ENCODE measurements around the gene ABLIM2. TPM values are rescaled to one million over a fixed set of nuclear protein-coding genes. Genes with fewer than 3 reads are reported as not detected.

ABLIM2 gene
- total RNA-seq, 1 experiment from 2014 or later, result 1.0 TPM

- no peak overlapping the region for H4K5ac ChIP-seq (ENCODE audit: insufficient read length, low read depth, low read length)
- H2BK20ac ChIP-seq (ENCODE audit: low read depth, low read length, poor library complexity, severe bottlenecking), result no peak overlapping the region
- no peaks in the 10 kb centered on the region for H4K20me1 ChIP-seq (ENCODE audit: control insufficient read depth, insufficient read depth, insufficient read length)
- no peak overlapping the region for H2BK120ac ChIP-seq (ENCODE audit: low read depth, low read length, poor library complexity, severe bottlenecking)
- DNase-seq, result no peak
- no peaks in the 10 kb centered on the region for H3K4me1 ChIP-seq (ENCODE audit: insufficient read depth, low read length)
- no peaks in the 10 kb centered on the region for H3K79me1 ChIP-seq (ENCODE audit: insufficient read depth, low read depth, low read length, poor library complexity, severe bottlenecking)
- no peak overlapping the region for H3K4me2 ChIP-seq (ENCODE audit: insufficient read depth, insufficient read length, low read length)
- H3K27ac ChIP-seq (ENCODE audit: insufficient read length, low read depth, low read length), result no peak overlapping the region
- H4K91ac ChIP-seq (ENCODE audit: insufficient read length, low read depth, low read length), result no peak overlapping the region
- peaks cover 9% of the 10 kb centered on the region in 2 experiments for H3K4me1 Mint-ChIP-seq
- H3K23me2 ChIP-seq (ENCODE audit: insufficient read length, low read depth, low read length, poor library complexity, severe bottlenecking), result no peaks in the 10 kb centered on the region
- no peak overlapping the region for H4K8ac ChIP-seq (replicated peaks; ENCODE audit: insufficient read length, low read depth, low read length)
- H3K23ac ChIP-seq (ENCODE audit: insufficient read length, low read depth, low read length), result no peak overlapping the region
- no peak overlapping the region for H3K4me3 Mint-ChIP-seq
- H2BK12ac ChIP-seq (ENCODE audit: insufficient read length, low read depth, low read length), result no peak overlapping the region
- no peak overlapping the region for H2BK5ac ChIP-seq (ENCODE audit: insufficient read length, low read length)
- no peak overlapping the region for H2AFZ ChIP-seq (ENCODE audit: low read length)
- H3T11ph ChIP-seq (ENCODE audit: low read length), result no peak overlapping the region
- H3K9me3 Mint-ChIP-seq, result peaks cover 0 to 2% of the 10 kb centered on the region in 2 experiments; a peak in 2 of 5 replicates
- no peaks in the 10 kb centered on the region for H3K9me3 ChIP-seq (ENCODE audit: control insufficient read depth, low read depth, low read length)
- H2BK15ac ChIP-seq (ENCODE audit: low read depth, low read length), result no peak overlapping the region
- H3K9ac ChIP-seq (ENCODE audit: extremely low read depth, insufficient read length, low read length), result no peak overlapping the region
- TF ChIP-seq CTCF (conservative IDR thresholded peaks at IDR 0.05), result no peak
- H3K14ac ChIP-seq (ENCODE audit: insufficient read depth, low read length), result no peak overlapping the region
- H2AK5ac ChIP-seq (ENCODE audit: insufficient read length, low read length), result no peak overlapping the region
- H3K27me3 Mint-ChIP-seq (ENCODE audit: low read depth), result peaks cover 5% of the 10 kb centered on the region
- no peak overlapping the region; a peak in 1 of 7 replicates for H3K27ac Mint-ChIP-seq
- WGBS (ENCODE audit: extremely low coverage, insufficient read length, low lambda C conversion rate), result no CpG with 5 or more reads among the region's 9 CpGs
- no peak overlapping the region for H3K18ac ChIP-seq (ENCODE audit: insufficient read length, low read depth, low read length)
- H3K79me2 ChIP-seq (ENCODE audit: insufficient read depth, low read length), result no peaks in the 10 kb centered on the region
- H3K36me3 Mint-ChIP-seq (ENCODE audit: insufficient read depth in 1 of 3, low read depth in 3 of 3), result no peaks in the 10 kb centered on the region
- H3K27me3 ChIP-seq (ENCODE audit: insufficient read depth, low read length), result no peaks in the 10 kb centered on the region
- H3K56ac ChIP-seq (ENCODE audit: insufficient read length, low read depth, low read length), result no peak overlapping the region
- H3K4ac ChIP-seq (ENCODE audit: low read depth, low read length), result no peak overlapping the region
Measured at GRCh38 chr4:7952615-7953014, 206.0 kb downstream of the ABLIM2 start.
